Measurements from ENCODE around the gene OR5H14.
"Not testable (repeated sequence)": the region's sequence is repeated elsewhere in the genome, so short reads cannot be mapped to it uniquely, and the experiment has no call there.

The OR5H14 gene

DNA sequence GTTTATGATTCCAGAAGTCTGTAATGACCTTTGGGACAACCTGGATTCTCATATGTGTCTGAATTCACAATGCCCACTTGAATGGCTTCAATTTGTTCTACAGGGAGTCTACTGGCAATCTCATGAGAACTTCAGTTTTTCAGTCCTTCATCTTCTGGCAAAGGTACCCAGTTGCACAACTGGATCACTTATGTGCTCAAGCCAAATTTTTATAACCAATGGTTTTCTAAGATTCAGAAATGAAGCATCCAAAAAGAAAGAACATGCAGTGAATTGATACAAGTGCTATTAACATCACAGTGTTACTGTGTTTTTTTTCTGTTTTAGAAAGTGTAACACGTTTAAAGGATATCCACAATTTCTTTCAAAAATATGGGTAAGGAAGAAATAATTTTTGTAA, at the start of gene OR5H14:
Gene OR5H14, plus strand, starts transcription at position 301 of the 400 bp plus-strand sequence. CDS start 1,907 bp downstream, outside the sequence.
- DNase-seq: no peak

DNA sequence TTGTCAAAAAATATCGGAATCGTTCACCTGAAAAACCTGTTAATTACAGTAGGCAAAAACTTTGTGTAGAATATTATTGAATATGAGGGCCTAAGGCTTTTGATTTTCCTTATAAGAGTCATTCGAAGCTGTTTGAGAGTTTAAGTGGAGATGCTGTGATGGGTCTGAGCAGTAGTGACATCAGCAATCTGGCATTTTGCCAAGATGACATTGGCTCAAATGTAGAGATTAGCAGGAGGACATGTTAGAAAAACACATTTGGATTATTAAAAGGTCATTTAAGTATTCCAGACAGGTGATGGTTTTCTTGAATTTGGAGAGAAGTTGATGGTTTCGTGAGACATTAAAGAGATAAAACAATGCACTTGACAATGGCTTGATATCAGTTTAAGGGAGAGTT, 47.4 kb upstream of the OR5H14 start:
- DNase-seq: no peak

DNA sequence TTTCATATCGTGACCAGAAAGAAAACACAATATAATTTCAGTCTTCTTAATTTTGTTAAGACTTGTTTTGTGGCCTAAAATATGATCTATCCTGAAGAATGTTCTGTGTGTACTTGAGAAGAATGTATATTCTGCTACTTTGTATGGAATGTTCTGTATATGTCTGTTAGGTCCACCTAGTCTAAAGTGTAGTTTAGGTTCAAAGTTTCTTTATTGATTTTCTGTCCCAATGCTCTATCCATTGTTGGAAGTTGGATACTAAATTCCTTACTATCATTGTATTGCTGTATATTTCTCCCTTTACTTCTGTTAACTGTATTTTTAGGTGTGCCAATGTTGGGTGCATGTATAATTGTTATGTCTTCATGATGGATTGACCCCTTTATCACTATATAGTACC, 39.1 kb upstream of the OR5H14 start:
- DNase-seq: no peak

DNA sequence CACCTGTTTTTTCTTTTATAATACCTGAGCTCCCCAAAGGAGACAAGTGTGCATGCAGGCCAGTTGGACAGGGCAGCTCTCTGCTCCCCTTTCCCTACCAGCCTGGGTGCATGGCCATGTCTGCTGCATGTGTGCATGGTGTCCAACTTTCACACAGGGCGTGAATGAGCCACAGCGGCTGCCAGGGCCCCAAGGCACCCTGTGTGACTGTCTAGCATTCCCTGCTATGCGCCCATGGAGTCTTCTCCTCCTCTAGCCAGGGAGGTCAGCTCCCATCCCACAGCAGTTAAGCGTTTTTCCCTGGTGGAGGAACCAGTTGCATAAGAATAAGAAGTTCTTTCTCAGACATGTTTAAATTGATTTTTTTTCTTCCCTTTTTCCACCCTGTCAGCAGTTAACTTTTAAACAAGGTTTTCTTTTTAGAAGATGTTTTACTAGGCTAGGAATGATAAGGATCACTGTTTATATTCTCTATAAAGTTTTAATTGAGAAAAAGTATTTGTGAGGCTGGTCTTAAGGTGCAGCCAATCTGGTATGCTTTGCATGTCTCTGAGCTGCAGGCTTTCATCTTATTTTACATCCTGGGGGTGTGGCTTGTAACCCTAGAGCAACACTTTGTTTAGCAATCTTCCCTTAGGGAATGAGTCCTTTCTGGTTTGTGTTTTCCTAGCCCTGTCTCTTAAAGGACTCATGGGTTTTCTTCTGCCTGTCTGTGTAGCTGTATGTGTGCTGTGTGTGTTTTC, 37.3 kb upstream of the OR5H14 start:
- no peak for DNase-seq

DNA sequence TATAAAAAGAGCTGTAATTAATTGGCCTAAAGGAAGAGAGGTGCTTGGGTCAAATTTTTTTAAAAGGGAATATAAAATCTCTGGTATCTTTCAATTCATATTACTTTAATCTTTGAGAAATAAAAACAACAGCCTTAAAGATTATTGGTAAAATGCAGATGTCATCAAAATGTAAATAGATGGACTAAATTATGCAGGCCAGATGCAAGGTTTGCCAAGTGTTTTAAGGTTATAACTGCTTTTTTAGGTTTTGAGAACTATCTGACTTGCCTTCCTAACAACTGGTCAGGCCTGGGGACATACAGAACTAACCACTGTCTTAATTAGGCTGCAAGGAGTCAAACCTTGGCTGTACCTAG, 36.8 kb upstream of the OR5H14 start:
- no peak for DNase-seq

DNA sequence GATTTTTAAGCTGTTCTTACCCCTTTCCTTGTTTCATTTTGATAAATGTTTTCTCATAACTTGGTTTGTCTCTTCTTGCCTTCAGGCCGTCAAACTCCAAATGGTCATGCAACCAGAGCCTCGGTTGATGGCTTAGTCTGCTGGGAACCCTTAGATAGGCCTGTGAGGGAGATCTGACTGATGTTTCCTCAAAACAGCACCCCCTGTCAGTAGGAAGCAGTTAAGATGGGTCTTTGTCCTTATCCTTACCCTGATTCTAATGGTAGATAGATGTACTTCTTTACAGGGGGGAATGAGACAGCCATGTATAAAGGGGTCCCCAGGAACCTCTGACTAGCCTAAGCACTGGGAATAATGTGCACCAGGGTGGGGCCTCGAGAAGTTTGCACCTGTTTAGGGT, 33.0 kb upstream of the OR5H14 start:
- no peak for DNase-seq

DNA sequence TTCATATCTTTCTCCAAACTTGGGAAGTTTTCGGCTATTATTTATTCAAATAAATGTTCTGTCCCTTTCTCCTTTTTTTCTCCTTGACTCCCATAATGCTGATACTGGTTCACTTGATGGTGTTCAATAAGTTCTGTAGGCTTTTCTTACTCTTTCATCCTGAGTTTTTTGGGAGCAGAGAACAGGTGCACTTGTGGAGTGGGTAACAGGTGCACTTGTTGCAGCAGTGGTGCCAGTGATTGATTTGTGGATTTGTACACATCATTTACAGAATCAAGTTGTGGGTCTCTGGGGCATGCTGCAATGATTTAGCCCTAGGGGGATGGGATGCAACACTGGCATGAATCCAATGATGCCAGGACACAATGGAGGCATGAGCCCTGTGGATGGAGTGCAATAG, 31.6 kb upstream of the OR5H14 start:
- DNase-seq: no peak

DNA sequence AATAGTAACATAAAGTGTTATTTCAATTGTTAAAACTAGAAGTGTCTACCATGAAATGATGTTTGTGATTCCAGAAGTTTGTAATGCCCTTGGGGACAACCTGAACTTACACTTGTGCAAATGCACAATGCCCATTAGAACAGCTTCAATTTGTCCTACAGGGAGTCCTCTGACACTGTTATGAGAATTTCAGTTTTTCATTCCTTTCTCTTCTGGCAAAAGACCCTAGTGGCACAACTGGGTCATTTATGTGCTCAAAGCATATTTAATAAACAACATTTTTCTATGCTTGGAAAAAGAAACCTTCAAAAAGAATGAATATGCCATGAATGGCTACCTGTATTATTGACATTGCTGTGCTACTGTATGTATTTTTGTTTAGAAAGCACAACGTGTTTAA, 16.9 kb upstream of the OR5H14 start, which contains the start of gene OR5H1:
Gene OR5H1, plus strand, starts transcription at position 301 of the 400 bp plus-strand sequence. CDS start 1,977 bp downstream, outside the sequence.
- DNase-seq: no peak

DNA sequence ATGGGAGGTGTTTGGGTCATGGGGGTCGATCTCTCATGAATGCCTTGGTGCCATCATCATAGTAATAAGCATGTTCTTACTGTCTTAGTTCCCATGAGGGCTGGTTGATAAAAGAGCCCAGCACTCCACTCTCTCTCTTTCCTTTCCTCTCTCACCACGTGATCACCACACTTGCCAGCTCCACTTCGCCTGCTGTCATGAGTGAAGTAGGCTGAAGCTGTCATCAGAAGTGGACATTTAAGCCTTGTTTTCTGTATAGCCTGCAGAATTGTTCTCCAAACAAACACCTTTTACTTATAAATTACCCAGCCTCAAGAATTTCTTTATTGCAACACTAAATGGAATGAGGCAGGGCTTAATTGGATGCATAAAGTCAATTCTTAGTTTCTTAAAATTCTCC, 10.6 kb upstream of the OR5H14 start:
- DNase-seq: no peak

DNA sequence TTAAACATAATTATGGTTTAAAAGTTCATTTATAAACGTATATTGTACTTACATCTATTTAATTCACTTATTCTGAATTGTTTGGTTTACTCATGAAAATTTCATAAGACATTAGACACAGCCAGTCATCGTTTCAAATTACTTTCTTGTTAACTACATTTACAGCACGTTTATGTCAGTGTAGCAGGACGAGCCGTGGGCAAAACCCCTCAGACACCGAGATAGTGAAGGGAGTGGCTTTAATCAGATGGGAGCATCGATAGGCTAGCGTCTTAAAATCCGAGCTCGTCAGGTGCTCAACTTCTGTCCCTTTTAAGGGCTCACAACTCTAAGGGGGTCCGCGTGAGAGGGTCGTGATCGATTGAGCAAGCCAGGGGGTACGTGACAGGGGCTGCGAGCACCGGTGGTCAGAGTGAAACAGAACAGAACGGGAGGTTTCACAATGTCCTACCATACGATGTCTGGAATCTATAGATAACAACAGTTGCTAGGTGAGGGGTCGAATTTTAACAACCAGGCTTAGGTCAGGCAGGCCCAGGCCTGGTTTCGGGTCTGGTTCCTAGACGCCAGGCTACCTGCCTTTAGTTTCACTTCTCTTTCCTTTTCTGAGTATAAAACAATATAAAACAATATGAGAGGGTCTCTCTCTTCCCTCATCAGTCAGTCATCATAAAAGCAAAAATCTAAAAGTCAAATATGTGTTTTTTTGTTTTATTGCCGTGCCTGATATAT, 9.3 kb upstream of the OR5H14 start:
- not testable (repeated sequence) for DNase-seq

DNA sequence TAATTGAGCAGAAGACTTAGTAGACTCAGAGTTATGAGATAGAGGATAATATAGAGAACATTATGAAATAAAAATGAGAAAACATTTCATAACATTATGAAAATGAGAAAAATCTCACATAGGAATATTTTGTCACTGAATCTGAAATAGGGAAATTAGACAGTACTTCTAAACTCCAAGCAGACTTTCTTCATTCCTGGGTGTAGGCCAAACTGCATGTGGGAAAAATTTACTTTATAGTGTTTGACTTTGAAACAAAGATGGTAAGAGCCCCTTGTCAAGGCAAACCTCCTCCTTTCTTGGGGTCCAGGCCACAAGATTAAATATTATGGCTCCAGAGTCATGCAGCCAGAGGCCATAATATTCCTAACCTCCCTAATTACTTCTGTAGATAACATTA, 6.7 kb upstream of the OR5H14 start:
- DNase-seq: no peak

DNA sequence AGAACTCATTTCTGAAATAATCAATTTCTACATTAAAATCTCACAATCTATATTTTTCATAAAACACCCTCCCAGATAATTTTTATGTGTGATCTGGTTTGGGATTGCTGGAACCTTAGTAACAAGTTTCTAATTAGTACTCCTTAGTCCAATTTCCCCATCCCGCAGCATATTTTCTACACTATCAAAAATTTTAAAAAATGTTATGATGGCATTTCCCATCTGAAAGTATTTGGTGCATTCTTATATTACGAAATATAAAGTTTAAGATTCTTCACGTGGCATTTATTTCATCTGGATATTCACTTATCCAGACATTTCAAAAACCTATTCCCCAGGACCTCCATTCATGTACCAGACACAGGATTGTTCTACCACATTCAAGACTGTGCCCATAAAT, 1.5 kb downstream of the OR5H14 start:
- DNase-seq: no peak

DNA sequence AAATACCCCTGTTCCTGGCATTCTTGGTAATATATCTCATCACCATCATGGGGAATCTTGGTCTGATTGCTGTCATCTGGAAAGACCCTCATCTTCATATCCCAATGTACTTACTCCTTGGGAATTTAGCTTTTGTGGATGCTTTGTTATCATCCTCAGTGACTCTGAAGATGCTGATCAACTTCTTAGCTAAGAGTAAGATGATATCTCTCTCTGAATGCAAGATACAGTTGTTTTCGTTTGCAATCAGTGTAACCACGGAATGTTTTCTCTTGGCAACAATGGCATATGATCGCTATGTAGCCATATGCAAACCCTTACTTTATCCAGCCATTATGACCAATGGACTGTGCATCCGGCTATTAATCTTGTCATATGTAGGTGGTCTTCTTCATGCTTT, 2.2 kb downstream of the OR5H14 start:
- not testable (repeated sequence) for DNase-seq

DNA sequence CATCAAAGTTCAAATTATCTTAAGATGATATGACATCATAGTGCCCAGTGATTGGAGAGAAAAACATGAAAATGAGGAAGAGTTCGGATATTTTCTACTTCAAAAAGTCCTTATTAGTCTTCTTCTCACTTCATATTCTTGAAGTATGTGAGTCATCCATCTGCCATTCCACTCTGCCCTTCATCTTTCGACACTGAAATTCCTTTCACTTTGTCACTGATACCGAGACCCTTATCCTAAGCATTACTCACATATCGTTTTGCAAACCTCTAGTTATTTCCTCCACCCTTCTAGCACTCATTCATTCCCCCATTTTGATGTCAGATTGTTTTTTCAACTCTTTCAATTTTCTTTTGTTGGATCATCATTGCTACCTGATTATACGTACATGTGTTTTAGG, 4.0 kb downstream of the OR5H14 start:
- no peak for DNase-seq

DNA sequence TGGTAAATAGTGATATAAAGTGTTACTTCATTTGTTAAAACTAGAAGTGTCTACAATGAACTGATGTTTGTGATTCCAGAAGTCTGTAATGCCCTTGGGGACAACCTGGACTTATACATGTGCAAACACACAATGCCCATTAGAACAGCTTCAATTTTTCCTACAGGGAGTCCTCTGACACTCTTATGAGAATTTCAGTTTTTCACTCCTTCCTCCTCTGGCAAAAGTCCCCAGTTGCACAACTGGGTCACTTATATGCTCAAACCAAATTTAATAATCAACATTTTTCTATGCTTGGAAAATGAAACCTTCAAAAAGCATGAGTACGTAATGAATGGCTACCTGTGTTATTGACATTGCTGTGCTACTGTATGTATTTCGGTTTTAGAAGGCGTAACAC, 19.1 kb downstream of the OR5H14 start, which contains the start of gene OR5H15:
Gene OR5H15, plus strand, starts transcription at position 301 of the 400 bp plus-strand sequence. CDS start 2,004 bp downstream, outside the sequence.
- no peak for DNase-seq

DNA sequence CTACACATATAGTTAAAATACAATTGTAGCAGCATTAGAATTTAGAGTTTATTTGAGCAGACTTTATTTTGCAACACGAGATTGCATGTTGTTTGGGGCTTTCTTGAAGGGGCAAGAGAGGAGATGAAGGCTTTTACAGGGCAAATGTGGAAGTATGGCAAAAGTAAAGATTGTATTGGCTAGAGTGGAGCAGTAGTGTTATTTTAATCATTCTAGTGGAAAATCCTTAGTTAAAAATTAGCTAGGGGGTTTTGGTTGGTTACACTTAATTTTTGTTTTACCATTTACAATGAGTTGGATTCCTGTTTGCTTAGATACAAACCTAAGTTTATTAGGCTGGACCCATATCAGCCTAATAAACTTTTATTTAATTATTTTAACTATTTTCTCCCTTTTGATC, 23.8 kb downstream of the OR5H14 start:
- DNase-seq: no peak

DNA sequence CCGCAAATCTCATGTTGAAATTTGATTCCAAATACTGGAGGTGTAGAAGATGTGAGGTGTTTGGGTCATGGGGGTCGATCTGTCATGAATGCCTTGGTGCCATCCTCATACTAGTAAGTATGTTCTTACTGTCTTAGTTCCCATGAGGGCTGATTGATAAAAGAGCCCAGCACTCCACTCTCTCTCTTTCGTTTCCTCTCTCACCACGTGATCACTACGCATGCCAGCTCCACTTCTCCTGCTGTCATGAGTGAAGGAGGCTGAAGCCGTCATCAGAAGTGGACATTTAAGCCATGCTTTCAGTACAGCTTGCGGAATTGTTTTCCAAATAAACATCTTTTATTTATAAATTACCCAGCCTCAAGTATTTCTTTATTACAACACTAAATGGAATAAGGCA, 25.3 kb downstream of the OR5H14 start:
- no peak for DNase-seq

DNA sequence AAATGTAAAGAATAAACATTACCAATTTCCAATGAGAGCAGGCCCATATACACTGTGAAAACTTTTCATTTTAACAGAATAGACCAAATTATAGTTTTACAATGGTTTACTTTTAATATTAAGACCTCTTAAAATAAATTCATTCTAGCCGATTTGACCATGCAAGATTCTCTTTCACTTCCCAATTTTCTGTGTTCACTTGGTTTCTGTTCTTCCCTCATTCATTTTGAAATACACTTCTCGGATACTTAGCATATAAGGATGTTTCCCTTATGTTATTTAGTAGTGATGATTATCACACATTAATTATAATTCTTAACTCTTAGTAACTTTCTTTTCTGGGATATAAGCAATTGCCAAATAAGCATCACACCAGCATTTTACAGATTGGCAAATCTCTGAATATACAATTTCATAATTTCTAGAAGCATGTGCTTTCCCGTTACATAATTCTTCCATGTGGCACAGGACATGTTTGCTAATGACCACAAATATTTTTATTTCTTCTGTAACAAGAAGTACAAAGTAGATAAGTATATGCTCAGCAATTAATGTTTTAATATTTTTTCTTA, 33.1 kb downstream of the OR5H14 start:
- no peak for DNase-seq

DNA sequence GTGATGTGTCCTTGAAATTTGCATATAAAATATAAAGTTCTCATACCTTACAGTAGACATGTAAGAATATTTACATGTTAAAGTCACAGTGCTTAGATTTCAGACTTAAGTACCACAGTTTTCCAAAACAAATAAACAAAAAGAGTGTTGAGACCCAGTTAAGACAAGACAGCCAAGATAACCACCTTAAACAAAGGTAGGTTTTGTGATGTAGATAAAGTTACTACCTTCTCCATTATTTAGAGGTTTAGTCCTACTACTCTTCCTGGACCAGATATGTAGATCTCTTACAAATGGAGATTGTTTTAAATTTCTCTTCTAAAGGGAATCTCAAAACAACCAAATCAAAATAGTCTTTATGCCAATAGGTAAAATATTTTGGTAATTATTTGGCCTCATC, 34.9 kb downstream of the OR5H14 start:
- DNase-seq: no peak

DNA sequence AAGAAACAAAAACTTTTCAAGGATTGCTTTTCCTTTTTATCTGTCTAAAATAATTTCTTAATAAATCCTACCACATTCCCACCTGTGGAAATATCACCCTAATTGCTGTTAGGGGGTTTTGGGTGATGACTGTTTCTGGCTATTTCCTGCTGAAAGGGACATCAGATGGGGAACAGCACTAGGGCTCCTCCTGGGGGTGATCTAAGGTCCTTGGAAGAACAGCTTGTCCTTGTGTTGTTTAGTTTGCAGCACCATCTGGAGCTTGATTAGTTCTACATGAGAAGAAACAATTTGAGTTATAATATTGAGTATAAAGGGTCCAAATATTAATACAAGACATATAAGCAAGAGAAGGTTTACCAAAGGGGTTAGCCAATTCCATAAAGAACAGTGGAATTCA, 37.9 kb downstream of the OR5H14 start:
- no peak for DNase-seq

DNA sequence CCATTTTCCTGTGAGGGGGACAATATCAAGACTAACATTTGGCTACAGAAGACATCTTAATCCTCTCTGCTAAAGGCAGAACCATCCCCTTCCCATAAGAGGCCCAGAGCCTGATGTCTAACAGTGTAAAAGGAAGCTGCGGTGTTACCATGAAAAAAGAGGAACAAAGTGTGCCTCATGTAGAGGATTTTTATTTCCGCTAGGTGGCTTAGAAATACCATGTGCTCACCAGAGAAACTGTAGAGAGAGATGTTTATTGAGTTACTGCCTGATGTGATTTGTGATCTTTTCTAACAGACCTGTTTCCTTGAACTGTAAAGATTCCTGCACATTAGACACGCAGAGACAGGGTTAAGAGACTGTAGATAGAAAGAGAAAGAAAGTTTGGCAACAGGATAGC, 41.3 kb downstream of the OR5H14 start:
- no peak for DNase-seq

DNA sequence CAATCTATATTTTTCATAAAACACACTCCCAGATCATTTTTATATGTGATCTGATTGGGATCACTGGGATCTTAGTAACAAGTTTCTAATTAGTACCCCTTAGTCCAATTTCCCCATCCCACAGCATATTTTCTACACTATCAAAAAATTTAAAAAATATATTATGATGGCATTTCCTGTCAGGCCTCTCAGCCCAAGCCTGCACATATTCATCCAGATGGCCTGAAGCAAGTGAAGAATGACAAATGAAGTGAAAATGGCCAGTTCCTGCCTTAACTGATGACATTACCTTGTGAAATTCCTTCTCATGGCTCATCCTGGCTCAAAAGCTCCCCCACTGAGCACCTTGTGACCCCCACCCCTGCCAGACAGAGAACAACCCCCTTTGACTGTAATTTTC, 43.6 kb downstream of the OR5H14 start:
- not testable (repeated sequence) for DNase-seq

DNA sequence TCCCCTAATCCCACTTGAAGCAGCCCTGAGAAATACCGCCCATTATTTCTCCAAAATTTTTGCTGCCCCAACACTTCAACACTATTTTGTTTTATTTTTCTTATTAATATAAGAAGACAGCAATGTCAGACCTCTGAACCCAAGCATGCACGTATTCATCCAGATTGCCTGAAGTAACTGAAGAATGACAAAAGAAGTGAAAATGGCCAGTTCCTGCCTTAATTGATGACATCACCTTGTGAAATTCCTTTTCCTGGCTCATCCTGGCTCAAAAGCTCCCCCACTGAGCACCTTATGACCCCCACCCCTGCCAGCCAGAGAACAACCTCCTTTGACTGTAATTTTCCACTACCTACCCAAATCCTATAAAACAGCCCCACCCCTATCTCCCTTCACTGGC, 49.0 kb downstream of the OR5H14 start:
- not testable (repeated sequence) for DNase-seq

DNA sequence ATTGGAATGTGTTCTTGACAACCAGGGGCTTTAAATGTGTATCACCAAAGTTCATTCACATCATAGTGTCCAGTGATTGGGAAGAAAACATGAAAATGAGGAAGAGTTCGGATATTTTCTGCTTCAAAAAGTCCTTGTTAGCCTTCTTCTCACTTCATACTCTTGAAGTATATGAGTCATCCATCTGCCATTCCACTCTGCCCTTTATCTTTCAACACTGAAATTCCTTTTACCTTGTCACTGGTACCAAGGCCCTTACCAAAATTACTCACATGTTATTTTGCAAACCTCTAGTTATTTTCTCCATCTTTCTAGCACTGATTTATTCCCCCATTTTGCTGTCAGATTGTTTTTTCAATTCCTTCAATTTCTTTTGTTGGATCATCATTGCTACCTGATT, 51.7 kb downstream of the OR5H14 start:
- DNase-seq: no peak

All from NCI-H2081 treated with DMSO at 0.1 percent for 48 hours (cell line).